Body of pancreas (tissue), 4 donors: Measurements from ENCODE around the gene CXorf66.

Experiments used
- CTCF ChIP-seq, 7 experiments: fragments of 450-650 bp in 4 of 7; fragments of 200-600 bp in 3 of 7; sonication (generic) in 3 of 7; IDR thresholded peaks; one replicate each; pipeline ENCODE4 v1.5.1; 2016 to 2019; ENCODE audit warnings: antibody characterized with exemption in 7 of 7
- POLR2A ChIP-seq, 3 donors: fragments of 450-650 bp; IDR thresholded peaks; one replicate each; pipeline ENCODE4 v1.6.1; 2016; ENCODE audit warnings: antibody characterized with exemption in 3 of 3, mild to moderate bottlenecking in 2 of 3

DNA sequence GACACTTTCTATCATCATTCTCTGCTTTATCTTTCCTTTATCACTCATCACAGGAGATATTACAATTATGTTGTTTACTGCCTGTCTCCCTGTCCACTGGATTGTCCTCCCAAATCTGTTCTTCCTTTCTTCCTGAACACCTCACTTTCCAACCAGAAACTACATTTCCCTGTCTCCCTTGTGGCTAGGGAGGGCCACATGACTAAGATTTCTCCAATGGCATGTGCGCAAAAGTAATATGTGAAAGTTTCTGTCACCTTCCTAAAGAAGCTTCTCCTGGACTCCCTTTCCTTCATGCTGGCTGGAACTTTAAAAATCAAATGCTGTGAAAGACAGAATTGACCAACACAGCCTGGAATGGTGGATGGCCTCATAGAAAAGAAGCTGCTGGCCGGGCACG is 58.2 kb downstream of the CXorf66 start:
- no peak for TF ChIP-seq CTCF (IDR thresholded peaks at IDR 0.05)
- TF ChIP-seq POLR2A (IDR thresholded peaks at IDR 0.05): no peak
